Retinal pigment epithelial cell (primary cell): ENCODE results near the gene DOCK2.
"Not testable (repeated sequence)": the region's sequence is repeated elsewhere in the genome, so short reads cannot be mapped to it uniquely, and the experiment has no call there.

Experiments
- DNase-seq: peaks from one replicate; pipeline ENCODE4 v3.0.0-alpha.2; 2010; ENCODE audit warnings: low read depth
- H3K4me3 ChIP-seq: 2 replicates; pipeline ENCODE4 v1.5.1; 2011; ENCODE audit warnings: mild to moderate bottlenecking, low read length, control low read depth, moderate library complexity
- CTCF ChIP-seq: conservative IDR thresholded peaks from 2 replicates; pipeline ENCODE4 v1.5.1; 2011; ENCODE audit warnings: low read depth, low read length, control low read depth, inconsistent platforms

DOCK2 gene

GRCh38 chr5:169651526-169651925, 14.5 kb downstream of the DOCK2 start:
- no peak overlapping the region for H3K4me3 ChIP-seq
- no peak for DNase-seq
- TF ChIP-seq CTCF: no peak

GRCh38 chr5:169652057-169652456, 15.0 kb downstream of the DOCK2 start:
- TF ChIP-seq CTCF: no peak
- H3K4me3 ChIP-seq: no peak overlapping the region
- DNase-seq: no peak

GRCh38 chr5:169653091-169653490, 16.0 kb downstream of the DOCK2 start:
- H3K4me3 ChIP-seq: no peak overlapping the region
- DNase-seq: no peak
- TF ChIP-seq CTCF: no peak

- DNase-seq: no peak
- H3K4me3 ChIP-seq: no peak overlapping the region
- no peak for TF ChIP-seq CTCF
Measured at GRCh38 chr5:169655353-169655752, 18.3 kb downstream of the DOCK2 start.

- no peak for DNase-seq
- no peak overlapping the region for H3K4me3 ChIP-seq
- TF ChIP-seq CTCF: no peak
Measured at GRCh38 chr5:169656125-169656901, 19.2 kb downstream of the DOCK2 start.

GRCh38 chr5:169657127-169657526, 20.1 kb downstream of the DOCK2 start:
- no peak for TF ChIP-seq CTCF
- no peak overlapping the region for H3K4me3 ChIP-seq
- DNase-seq: no peak

GRCh38 chr5:169662451-169662850, 25.4 kb downstream of the DOCK2 start:
- not testable (repeated sequence) for DNase-seq, H3K4me3 ChIP-seq

GRCh38 chr5:169663537-169663936, 26.5 kb downstream of the DOCK2 start:
- TF ChIP-seq CTCF: no peak
- H3K4me3 ChIP-seq: no peak overlapping the region
- DNase-seq: no peak
